Measurements from ENCODE around the gene CGB8.
"Not testable (repeated sequence)": the region's sequence is repeated elsewhere in the genome, so short reads cannot be mapped to it uniquely, and the experiment has no call there.

CGB8 gene

DNA sequence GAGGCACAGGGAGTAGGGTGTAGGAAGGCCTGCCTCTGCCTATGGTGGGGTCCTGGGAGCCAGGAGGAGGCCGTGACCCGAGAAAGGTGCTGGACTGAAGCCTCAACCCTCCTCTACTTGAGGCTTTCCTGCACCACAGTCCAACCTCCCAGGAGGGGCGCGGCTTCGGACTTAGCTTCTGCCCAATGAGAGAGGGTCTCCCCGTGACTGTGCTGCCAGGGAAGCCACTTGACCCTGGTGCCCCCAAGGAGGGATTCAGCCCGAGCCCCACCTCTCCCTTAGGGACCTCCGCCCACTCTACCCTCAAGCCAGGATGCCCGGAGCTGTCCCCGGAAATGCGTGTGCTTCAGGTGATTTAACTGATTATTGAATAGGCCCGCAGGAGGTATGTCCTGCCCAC, at the start of gene CGB8:
Gene CGB8 (minus strand): TSS at position 101 of the 400 bp plus-strand sequence. CDS start 372 bp downstream, outside the sequence.
- in situ Hi-C loops (cut with HindIII; ENCODE audit: low sequenced_read_pairs); H3K4me3 ChIP-seq (ENCODE audit: low read depth, low read length); DNase-seq (ENCODE audit: low read depth, low spot score): not testable (repeated sequence)

DNA sequence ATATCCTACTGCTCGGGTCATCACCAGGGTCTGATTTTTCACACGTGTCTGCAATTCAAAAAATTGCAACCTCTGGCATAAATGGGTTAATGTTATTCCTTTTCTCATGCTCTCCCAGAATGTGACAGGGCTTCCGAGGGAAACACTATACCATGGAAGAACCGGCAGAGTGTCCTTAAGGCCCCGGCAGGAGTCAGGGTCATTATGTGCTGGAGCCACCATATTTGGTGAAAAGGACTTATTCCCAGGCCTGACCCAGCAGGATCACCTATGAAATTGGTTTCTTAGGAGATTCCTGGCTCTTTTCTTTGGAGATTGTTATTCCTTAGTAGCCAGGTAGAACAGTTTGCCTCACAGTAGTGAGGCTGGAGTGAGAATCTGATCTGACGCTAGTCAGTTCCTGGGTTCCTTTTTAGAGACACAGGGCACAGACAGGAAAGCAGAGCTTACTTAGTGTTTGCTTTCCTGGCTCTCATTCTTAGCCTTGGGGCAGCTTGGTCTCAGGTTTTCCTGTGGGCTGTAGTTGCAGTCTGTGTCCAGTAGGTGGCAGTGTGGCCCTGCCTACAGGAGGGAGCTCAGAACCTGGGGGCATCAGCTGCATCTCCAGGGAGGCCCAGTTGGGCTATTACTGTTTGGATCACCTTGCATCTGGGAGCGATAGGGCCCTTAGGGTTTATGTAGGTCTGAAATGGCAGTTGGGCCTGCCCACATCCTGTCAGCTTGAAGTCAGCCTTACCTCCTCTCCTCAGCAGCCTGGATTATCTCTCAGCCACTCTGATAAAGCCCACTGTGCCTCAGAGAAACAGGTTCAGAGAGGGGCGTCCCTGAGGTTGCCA, 48.8 kb upstream of the CGB8 start:
- in situ Hi-C loops (cut with HindIII; ENCODE audit: low sequenced_read_pairs) = no loop called here
- peak; percentile 70 for DNase-seq (ENCODE audit: low read depth, low spot score)
- H3K4me3 ChIP-seq (ENCODE audit: low read depth, low read length) = no peak overlapping the region
- TF ChIP-seq, protein P1, sequence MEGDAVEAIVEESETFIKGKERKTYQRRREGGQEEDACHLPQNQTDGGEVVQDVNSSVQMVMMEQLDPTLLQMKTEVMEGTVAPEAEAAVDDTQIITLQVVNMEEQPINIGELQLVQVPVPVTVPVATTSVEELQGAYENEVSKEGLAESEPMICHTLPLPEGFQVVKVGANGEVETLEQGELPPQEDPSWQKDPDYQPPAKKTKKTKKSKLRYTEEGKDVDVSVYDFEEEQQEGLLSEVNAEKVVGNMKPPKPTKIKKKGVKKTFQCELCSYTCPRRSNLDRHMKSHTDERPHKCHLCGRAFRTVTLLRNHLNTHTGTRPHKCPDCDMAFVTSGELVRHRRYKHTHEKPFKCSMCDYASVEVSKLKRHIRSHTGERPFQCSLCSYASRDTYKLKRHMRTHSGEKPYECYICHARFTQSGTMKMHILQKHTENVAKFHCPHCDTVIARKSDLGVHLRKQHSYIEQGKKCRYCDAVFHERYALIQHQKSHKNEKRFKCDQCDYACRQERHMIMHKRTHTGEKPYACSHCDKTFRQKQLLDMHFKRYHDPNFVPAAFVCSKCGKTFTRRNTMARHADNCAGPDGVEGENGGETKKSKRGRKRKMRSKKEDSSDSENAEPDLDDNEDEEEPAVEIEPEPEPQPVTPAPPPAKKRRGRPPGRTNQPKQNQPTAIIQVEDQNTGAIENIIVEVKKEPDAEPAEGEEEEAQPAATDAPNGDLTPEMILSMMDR (IDR thresholded peaks at IDR 0.05; ENCODE audit: low read depth, low read length) = peak; percentile 100

DNA sequence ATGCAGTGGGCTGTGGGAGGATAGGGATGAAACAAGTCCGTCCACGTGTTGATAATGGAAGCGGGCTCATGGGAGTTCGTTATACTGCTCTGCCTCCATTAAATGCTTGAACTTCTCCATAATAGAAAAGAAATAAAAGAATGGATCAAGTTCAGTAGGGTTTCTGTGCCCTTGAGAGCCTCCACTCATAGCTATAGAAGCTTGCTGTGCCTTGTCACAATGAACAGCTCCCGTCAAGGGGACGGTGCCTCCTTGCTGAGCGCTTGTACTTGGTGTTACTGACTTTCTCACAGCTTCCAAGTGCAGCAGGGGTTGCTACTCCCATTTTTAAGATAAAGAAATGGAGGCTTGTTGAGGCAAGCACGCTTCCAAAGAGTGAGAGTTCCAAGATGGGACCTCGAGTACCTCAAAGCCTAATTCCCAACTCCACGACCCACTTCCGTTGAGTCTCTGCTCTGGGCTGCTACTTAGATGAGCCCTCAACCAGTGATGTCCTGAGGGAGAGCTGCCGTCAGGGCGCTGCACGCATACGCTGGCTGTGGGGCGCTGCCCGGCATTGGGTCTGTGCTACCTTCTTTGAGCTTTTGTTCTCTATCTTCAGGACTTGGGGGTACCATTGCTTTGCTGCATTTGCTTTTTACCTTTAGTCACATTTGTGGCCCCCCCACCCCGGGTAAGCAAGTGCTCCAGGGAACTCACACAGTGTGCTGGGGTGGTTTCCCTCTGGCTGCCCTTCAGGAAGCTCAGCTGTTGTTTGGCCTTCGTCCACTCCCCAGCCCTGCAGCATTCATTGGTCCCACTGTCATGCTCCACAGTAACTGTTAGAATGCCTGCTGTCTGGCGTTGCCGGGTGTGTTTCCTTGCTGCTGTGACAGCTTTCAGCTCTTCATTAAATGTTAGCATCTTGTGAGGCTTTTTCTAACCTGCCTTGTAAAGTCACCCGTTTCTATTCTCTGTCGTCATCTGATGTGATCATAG, 45.9 kb upstream of the CGB8 start:
- H3K4me3 ChIP-seq (ENCODE audit: low read depth, low read length) = no peak overlapping the region
- TF ChIP-seq, protein P1 (IDR thresholded peaks at IDR 0.05; ENCODE audit: low read depth, low read length) = no peak
- in situ Hi-C loops (cut with HindIII; ENCODE audit: low sequenced_read_pairs) = no loop called here
- no peak for DNase-seq (ENCODE audit: low read depth, low spot score)

DNA sequence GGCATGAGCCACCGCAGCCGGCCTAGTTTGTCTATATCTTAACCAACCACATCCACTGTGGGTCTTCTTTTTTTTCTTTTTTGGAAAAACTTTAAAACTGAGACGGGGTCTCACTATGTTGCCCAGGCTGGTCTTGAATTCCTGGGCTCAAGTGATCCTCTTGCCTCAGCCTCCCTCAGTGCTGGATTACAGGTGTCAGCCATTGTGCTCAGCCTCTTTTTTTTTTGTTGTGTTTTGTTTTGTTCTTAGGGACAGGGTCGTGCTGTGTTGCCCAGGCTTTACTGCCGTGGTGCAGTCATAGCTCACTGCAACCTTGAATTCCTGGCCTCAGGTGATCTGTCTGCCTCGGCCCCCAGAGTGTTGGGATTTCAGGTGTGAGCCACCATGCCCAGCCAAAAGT, 43.8 kb upstream of the CGB8 start:
- in situ Hi-C loops (cut with HindIII; ENCODE audit: low sequenced_read_pairs) = no loop called here

DNA sequence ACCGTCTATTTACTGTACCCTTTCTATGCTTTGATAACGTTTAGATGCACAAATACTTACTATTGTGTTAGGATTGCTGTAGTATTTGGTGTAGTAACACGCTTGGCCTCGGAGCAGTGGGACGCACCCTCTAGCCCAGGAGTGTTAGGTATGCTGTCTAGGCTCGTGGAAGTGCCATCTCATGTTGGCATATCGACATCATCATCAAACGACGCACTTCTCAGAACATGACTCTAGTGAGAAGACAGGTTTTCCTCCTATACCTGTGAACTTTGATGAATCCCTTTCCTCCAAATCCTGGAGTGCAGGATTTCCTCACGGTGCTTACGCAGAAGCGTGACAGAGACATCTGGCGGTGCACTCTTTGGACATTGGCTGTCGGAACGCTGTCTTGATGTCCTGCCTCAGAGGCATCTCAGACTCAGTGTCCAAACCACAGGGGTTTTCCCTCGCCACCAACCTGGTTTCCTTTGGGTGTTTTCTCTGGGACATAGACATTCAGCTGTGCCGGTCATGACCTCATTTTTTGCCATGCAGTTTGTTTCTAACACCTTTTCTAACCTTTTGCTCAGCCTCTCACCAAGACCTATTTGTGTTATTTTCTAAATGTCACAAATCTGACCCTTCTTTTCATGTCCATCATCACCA, 42.6 kb upstream of the CGB8 start:
- H3K4me3 ChIP-seq (ENCODE audit: low read depth, low read length) = no peak overlapping the region
- in situ Hi-C loops (cut with HindIII; ENCODE audit: low sequenced_read_pairs) = no loop called here
- TF ChIP-seq, protein P1 (IDR thresholded peaks at IDR 0.05; ENCODE audit: low read depth, low read length) = no peak
- no peak for DNase-seq (ENCODE audit: low read depth, low spot score)

More for the DNA sequence above, 43.8 kb upstream of the CGB8 start:
- no peak for DNase-seq (ENCODE audit: low read depth, low spot score)
- TF ChIP-seq, protein P1 (IDR thresholded peaks at IDR 0.05; ENCODE audit: low read depth, low read length) = no peak
- H3K4me3 ChIP-seq (ENCODE audit: low read depth, low read length) = no peak overlapping the region

DNA sequence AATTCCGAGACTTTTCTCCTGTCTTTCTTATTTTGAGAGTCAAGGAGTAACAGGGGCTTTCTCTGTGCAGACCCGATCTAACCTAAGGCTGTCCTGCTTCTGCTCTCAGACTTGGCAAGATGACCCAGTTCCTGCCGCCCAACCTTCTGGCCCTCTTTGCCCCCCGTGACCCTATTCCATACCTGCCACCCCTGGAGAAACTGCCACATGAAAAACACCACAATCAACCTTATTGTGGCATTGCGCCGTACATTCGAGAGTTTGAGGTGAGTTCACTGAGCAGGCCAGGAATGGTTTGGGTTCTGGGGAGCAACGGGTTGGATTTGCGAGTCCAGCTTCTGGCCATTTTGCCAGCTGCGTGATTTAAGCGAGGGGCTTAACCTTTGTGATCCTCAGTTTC, 37.4 kb upstream of the CGB8 start:
- TF ChIP-seq, protein P1 (IDR thresholded peaks at IDR 0.05; ENCODE audit: low read depth, low read length) = no peak
- in situ Hi-C loops (cut with HindIII; ENCODE audit: low sequenced_read_pairs) = no loop called here
- H3K4me3 ChIP-seq (ENCODE audit: low read depth, low read length) = peak overlapping the region; percentile 89
- no peak for DNase-seq (ENCODE audit: low read depth, low spot score)
